NCI-H82 treated with DMSO at 0.1 percent for 48 hours (cell line): ENCODE data around the gene NDUFB3.
"Not testable (repeated sequence)": the region's sequence is repeated elsewhere in the genome, so short reads cannot be mapped to it uniquely, and the experiment has no call there.

Experiments
- DNase-seq: peaks from one replicate; lab custom pipeline; 2025; ENCODE audit not compliant: unreplicated experiment; lab: John Stamatoyannopoulos, UW

The NDUFB3 gene

GRCh38 chr2:201071479-201072200 lies at the start of gene NDUFB3, which contains the start of gene HYCC2:
NDUFB3 (plus strand) TSS chr2:201072001; CDS start chr2:201078883, 6,882 bp downstream.
HYCC2 (minus strand) TSS chr2:201071671; CDS start chr2:201024009, 47,662 bp downstream.
- peak; percentile 87 for DNase-seq

- no peak for DNase-seq
Measured at GRCh38 chr2:201024518-201024917, 47.3 kb upstream of the NDUFB3 start.

- DNase-seq = not testable (repeated sequence)
Measured at GRCh38 chr2:201034355-201034754, 37.4 kb upstream of the NDUFB3 start.

- DNase-seq = not testable (repeated sequence)
Measured at GRCh38 chr2:201038361-201038760, 33.4 kb upstream of the NDUFB3 start.

- DNase-seq = no peak
Measured at GRCh38 chr2:201038855-201039254, 32.9 kb upstream of the NDUFB3 start.

GRCh38 chr2:201040867-201041628 lies 30.8 kb upstream of the NDUFB3 start:
- DNase-seq = no peak

GRCh38 chr2:201042451-201042850 lies 29.4 kb upstream of the NDUFB3 start:
- not testable (repeated sequence) for DNase-seq

GRCh38 chr2:201043050-201043449 lies 28.8 kb upstream of the NDUFB3 start:
- DNase-seq = not testable (repeated sequence)

GRCh38 chr2:201046881-201047280 lies 24.9 kb upstream of the NDUFB3 start:
- no peak for DNase-seq

- DNase-seq = no peak
Measured at GRCh38 chr2:201049455-201049854, 22.3 kb upstream of the NDUFB3 start.

- DNase-seq = no peak
Measured at GRCh38 chr2:201057087-201057521, 14.7 kb upstream of the NDUFB3 start.

- DNase-seq = no peak
Measured at GRCh38 chr2:201057715-201058248, 14.0 kb upstream of the NDUFB3 start.

- DNase-seq = no peak
Measured at GRCh38 chr2:201058914-201059313, 12.9 kb upstream of the NDUFB3 start.

- DNase-seq = no peak
Measured at GRCh38 chr2:201059961-201060755, 11.6 kb upstream of the NDUFB3 start.

- not testable (repeated sequence) for DNase-seq
Measured at GRCh38 chr2:201063516-201063915, 8.3 kb upstream of the NDUFB3 start.

GRCh38 chr2:201064797-201065329 lies 6.9 kb upstream of the NDUFB3 start:
- no peak for DNase-seq

- DNase-seq = no peak
Measured at GRCh38 chr2:201070948-201071478, 788 bp upstream of the NDUFB3 start.

- no peak for DNase-seq
Measured at GRCh38 chr2:201072201-201072530, 365 bp downstream of the NDUFB3 start.

- DNase-seq = no peak
Measured at GRCh38 chr2:201073071-201073470, 1.3 kb downstream of the NDUFB3 start.

GRCh38 chr2:201074996-201075395 lies 3.2 kb downstream of the NDUFB3 start:
- DNase-seq = no peak

GRCh38 chr2:201084863-201085262 lies 13.1 kb downstream of the NDUFB3 start:
- no peak for DNase-seq
